ENCODE data around the gene NLN. TPM values are rescaled to one million over a fixed set of nuclear protein-coding genes. Genes with fewer than 3 reads are reported as not detected.
"Not testable (repeated sequence)": the region's sequence is repeated elsewhere in the genome, so short reads cannot be mapped to it uniquely, and the experiment has no call there.

The NLN gene
- total RNA-seq, 1 donor from 2014 or later = 45.8 TPM

DNA sequence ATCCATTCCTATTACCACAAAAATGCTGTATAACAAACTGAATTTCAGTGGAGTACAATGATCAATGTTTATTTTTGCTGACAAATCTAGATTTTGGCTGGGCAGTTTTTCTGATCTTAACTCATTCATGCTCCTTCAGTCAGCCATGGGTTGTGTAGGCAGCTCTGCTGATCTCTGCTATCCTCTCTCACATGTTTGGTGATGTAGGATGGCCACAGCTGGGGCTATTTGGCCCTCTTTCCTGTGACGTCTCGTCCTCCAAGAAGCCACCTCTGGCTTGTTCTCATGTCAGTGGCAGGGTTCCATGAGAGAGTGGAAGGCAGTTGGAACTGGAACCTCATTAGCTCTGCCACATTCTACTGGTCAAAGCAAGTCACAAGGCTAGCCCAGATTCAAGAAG is 8.9 kb downstream of the NLN start:
- Mint-ChIP-seq H3K9me3 (ENCODE audit: unreplicated experiment) (no peaks in the 10 kb centered on the region), H3K36me3 (ENCODE audit: low read depth, unreplicated experiment) (no peaks in the 10 kb centered on the region), H3K27me3 (ENCODE audit: unreplicated experiment) (peaks cover 2% of the 10 kb centered on the region), H3K27ac (ENCODE audit: unreplicated experiment) (no peak overlapping the region), H3K4me3 (ENCODE audit: unreplicated experiment) (no peak overlapping the region), H3K4me1 (ENCODE audit: unreplicated experiment) (peaks cover 21% of the 10 kb centered on the region)
- TF ChIP-seq, protein P1, sequence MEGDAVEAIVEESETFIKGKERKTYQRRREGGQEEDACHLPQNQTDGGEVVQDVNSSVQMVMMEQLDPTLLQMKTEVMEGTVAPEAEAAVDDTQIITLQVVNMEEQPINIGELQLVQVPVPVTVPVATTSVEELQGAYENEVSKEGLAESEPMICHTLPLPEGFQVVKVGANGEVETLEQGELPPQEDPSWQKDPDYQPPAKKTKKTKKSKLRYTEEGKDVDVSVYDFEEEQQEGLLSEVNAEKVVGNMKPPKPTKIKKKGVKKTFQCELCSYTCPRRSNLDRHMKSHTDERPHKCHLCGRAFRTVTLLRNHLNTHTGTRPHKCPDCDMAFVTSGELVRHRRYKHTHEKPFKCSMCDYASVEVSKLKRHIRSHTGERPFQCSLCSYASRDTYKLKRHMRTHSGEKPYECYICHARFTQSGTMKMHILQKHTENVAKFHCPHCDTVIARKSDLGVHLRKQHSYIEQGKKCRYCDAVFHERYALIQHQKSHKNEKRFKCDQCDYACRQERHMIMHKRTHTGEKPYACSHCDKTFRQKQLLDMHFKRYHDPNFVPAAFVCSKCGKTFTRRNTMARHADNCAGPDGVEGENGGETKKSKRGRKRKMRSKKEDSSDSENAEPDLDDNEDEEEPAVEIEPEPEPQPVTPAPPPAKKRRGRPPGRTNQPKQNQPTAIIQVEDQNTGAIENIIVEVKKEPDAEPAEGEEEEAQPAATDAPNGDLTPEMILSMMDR (IDR thresholded peaks at IDR 0.05; ENCODE audit: unreplicated experiment) = no peak
- DNase-seq (ENCODE audit: low spot score) = no peak

DNA sequence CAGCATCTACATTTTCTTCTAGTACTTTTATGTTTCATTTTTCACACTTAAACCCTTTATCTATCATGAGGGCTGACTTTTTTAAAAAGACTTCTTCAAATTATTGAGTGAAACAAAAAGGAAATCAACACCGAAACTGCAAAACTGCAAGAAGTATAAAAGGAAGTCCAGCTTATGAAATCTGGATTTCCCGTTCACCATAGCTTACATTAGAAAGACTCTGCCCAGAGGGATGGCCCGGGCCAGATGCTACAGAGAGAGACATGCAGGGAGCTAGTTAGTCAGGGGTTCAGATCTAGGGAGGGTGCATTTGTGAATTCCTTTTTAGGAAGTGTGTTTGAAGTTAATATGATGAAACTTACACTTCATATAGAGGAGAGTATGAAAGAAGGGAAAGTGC is 10.0 kb downstream of the NLN start:
- not testable (repeated sequence) for H3K36me3 Mint-ChIP-seq (ENCODE audit: low read depth, unreplicated experiment); H3K4me3 Mint-ChIP-seq (ENCODE audit: unreplicated experiment); H3K27ac Mint-ChIP-seq (ENCODE audit: unreplicated experiment); DNase-seq (ENCODE audit: low spot score); H3K27me3 Mint-ChIP-seq (ENCODE audit: unreplicated experiment); H3K9me3 Mint-ChIP-seq (ENCODE audit: unreplicated experiment)
- peaks cover 17% of the 10 kb centered on the region for H3K4me1 Mint-ChIP-seq (ENCODE audit: unreplicated experiment)

DNA sequence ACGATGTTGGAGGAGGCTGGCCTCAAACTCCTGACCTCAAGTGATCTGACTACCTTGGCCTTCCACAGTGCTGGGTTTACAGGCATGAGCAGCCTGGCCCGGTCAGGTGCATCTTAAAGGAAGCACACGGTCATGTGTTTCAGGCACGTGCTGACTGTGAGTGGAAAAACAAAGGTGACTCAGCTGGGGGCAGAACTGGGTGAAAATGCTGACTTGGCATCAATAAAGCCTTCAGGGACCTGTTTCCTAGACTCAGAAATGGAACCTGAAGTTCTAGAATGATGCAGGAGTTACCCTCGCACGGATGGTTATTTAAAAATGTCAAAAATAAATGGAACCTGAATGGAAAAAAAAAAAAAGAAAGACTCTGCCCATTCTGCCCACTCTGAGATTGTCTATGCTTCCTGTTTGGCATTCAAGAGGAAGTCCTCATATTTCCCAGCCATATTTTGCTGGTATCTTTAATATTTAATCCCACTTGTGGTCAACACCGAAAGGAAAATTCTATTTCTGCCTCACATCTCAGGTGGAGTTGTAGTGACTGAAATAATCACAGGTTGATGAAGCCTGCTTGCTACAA is 12.3 kb downstream of the NLN start:
- H3K4me1 Mint-ChIP-seq (ENCODE audit: unreplicated experiment) = peaks cover 14% of the 10 kb centered on the region
- H3K27ac Mint-ChIP-seq (ENCODE audit: unreplicated experiment); H3K4me3 Mint-ChIP-seq (ENCODE audit: unreplicated experiment); H3K36me3 Mint-ChIP-seq (ENCODE audit: low read depth, unreplicated experiment); H3K9me3 Mint-ChIP-seq (ENCODE audit: unreplicated experiment); H3K27me3 Mint-ChIP-seq (ENCODE audit: unreplicated experiment); DNase-seq (ENCODE audit: low spot score): not testable (repeated sequence)

DNA sequence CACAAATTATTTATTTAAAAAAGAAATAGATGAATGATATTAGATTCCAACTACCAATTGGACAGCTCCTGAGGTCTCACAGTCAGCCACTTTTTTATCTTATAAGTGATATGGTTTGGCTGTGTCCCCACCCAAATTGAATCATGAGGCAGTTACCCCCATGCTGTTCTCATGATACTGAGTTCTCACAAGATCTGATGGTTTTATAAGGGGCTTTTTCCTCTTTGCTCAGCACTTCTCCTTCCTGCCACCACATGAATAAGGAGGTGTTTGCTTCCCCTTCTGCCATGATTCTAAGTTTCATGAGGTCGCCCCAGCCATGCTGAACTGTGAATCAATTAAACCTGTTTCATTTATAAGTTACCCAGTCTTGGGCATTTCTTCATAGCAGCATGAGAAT is 12.9 kb downstream of the NLN start:
- H3K27me3 Mint-ChIP-seq (ENCODE audit: unreplicated experiment) = peaks cover 3% of the 10 kb centered on the region
- TF ChIP-seq, protein P1 (IDR thresholded peaks at IDR 0.05; ENCODE audit: unreplicated experiment) = no peak
- no peak overlapping the region for H3K27ac Mint-ChIP-seq (ENCODE audit: unreplicated experiment)
- H3K36me3 Mint-ChIP-seq (ENCODE audit: low read depth, unreplicated experiment) = no peaks in the 10 kb centered on the region
- peaks cover 12% of the 10 kb centered on the region for H3K4me1 Mint-ChIP-seq (ENCODE audit: unreplicated experiment)
- H3K9me3 Mint-ChIP-seq (ENCODE audit: unreplicated experiment) = no peaks in the 10 kb centered on the region
- no peak for DNase-seq (ENCODE audit: low spot score)
- no peak overlapping the region for H3K4me3 Mint-ChIP-seq (ENCODE audit: unreplicated experiment)

DNA sequence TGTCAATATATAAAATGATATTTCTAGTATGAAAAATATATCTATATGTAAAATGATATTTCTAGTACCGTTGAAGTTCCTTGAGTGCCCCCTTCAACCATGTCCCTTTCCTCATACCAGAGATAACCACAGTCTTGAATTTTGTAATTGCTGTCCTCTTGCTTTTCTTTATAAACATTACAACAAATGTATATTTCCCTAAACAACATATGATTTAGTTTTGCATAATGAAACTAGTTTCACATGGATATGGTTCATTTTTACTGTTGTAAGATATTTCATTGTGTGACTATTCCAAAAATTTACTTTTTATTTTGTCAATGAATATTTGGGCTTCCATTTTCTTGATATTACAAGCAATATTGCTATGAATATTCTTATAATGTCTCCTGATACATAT is 14.0 kb downstream of the NLN start:
- Mint-ChIP-seq H3K4me3 (ENCODE audit: unreplicated experiment) (no peak overlapping the region), H3K9me3 (ENCODE audit: unreplicated experiment) (no peaks in the 10 kb centered on the region), H3K27ac (ENCODE audit: unreplicated experiment) (no peak overlapping the region), H3K27me3 (ENCODE audit: unreplicated experiment) (peaks cover 3% of the 10 kb centered on the region), H3K4me1 (ENCODE audit: unreplicated experiment) (peaks cover 9% of the 10 kb centered on the region), H3K36me3 (ENCODE audit: low read depth, unreplicated experiment) (no peaks in the 10 kb centered on the region)
- DNase-seq (ENCODE audit: low spot score) = no peak
- TF ChIP-seq, protein P1 (IDR thresholded peaks at IDR 0.05; ENCODE audit: unreplicated experiment) = no peak

DNA sequence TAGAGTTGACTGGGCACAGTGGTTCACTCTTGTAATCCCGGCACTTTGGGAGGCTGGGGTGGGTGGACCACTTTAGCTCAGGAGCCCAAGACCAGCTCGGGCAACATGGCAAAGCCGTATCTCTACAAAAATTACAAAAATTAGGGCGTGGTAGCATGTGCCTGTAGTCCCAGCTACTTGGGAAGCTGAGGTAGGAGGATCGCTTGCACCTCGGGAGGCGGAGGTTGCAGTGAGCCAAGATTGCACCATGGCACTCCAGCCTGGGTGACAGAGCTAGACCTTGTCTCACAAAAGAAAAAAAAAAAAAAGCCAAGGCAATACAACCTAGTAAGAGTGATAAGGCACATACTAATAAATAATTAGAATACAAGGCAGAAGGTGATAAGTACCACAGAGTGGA is 15.8 kb downstream of the NLN start:
- TF ChIP-seq, protein P1 (IDR thresholded peaks at IDR 0.05; ENCODE audit: unreplicated experiment) = no peak
- peaks cover 3% of the 10 kb centered on the region for H3K27me3 Mint-ChIP-seq (ENCODE audit: unreplicated experiment)
- H3K4me1 Mint-ChIP-seq (ENCODE audit: unreplicated experiment) = peaks cover 9% of the 10 kb centered on the region
- no peaks in the 10 kb centered on the region for H3K9me3 Mint-ChIP-seq (ENCODE audit: unreplicated experiment)
- no peak overlapping the region for H3K4me3 Mint-ChIP-seq (ENCODE audit: unreplicated experiment)
- no peaks in the 10 kb centered on the region for H3K36me3 Mint-ChIP-seq (ENCODE audit: low read depth, unreplicated experiment)
- DNase-seq (ENCODE audit: low spot score) = no peak
- no peak overlapping the region for H3K27ac Mint-ChIP-seq (ENCODE audit: unreplicated experiment)

Data from endothelial cell (in vitro differentiated cells).